Measurements from ENCODE around the gene PPT1. TPM values are rescaled to one million over a fixed set of nuclear protein-coding genes. Genes with fewer than 3 reads are reported as not detected.

Gene PPT1
- total and polyA plus RNA-seq, 2 of the 13 experiments (the other 11 are each of a cell fraction or from before 2014, with no cell fraction given): 129 TPM

DNA sequence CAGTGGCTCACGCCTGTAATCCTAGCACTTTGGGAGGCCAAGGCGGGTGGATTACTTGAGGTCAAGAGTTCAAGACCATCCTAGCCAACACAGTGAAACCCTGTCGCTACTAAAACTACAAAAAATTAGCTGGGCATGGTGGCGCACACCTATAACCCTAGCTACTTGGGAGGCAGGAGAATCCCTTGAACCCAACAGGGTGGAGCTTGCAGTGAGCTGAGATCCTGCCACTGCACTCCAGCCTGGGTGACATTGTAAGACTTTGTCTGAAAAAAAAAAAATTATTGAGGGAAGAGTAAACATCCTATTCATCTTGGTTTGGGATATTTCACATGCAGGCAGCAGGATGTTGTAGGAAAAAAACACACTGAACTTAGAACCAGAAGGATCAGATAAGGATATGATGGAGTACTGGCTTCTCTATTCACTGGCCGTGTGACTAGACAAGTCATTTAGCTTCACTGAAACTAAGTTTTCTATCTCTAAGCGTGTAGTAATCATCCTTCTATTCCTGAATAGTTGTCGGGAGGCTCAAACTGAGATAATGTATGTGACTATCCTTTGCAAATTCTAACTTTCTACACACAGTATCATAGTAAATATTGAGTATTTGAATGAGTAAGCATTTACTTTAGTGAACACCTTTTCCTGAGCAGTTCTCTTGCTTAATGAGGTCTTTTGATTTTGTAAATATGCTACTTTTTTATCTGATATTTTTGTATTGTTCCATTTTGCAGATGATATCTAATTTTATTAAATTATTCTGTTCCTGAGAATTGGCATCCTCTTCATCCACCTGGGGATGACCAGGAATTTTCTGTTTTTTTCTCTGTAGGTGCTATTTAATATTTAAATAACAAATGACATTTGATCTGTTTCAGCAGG, 38.4 kb downstream of the PPT1 start (continued):
- TF ChIP-seq BRD4 (CRISPR knock-in tag; IDR thresholded peaks at IDR 0.05): no peak
- peak; percentile 76 for TF ChIP-seq FOXA3 (CRISPR knock-in tag; IDR thresholded peaks at IDR 0.05)
- TF ChIP-seq ZNF678 (CRISPR knock-in tag; IDR thresholded peaks at IDR 0.05): no peak
- TF ChIP-seq, protein P1, sequence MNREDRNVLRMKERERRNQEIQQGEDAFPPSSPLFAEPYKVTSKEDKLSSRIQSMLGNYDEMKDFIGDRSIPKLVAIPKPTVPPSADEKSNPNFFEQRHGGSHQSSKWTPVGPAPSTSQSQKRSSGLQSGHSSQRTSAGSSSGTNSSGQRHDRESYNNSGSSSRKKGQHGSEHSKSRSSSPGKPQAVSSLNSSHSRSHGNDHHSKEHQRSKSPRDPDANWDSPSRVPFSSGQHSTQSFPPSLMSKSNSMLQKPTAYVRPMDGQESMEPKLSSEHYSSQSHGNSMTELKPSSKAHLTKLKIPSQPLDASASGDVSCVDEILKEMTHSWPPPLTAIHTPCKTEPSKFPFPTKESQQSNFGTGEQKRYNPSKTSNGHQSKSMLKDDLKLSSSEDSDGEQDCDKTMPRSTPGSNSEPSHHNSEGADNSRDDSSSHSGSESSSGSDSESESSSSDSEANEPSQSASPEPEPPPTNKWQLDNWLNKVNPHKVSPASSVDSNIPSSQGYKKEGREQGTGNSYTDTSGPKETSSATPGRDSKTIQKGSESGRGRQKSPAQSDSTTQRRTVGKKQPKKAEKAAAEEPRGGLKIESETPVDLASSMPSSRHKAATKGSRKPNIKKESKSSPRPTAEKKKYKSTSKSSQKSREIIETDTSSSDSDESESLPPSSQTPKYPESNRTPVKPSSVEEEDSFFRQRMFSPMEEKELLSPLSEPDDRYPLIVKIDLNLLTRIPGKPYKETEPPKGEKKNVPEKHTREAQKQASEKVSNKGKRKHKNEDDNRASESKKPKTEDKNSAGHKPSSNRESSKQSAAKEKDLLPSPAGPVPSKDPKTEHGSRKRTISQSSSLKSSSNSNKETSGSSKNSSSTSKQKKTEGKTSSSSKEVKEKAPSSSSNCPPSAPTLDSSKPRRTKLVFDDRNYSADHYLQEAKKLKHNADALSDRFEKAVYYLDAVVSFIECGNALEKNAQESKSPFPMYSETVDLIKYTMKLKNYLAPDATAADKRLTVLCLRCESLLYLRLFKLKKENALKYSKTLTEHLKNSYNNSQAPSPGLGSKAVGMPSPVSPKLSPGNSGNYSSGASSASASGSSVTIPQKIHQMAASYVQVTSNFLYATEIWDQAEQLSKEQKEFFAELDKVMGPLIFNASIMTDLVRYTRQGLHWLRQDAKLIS (CRISPR knock-in tag; IDR thresholded peaks at IDR 0.05): no peak
- no peak for TF ChIP-seq ZNF24 (IDR thresholded peaks at IDR 0.05)
- no peak for TF ChIP-seq TOE1 (CRISPR knock-in tag; IDR thresholded peaks at IDR 0.05)
- TF ChIP-seq SRSF1 (optimal IDR thresholded peaks at IDR 0.05; ENCODE audit: low read depth, low read length): no peak
- no peak for TF ChIP-seq TOPORS (CRISPR knock-in tag; IDR thresholded peaks at IDR 0.05)
- TF ChIP-seq ZNF567 (CRISPR knock-in tag; IDR thresholded peaks at IDR 0.05; ENCODE audit: borderline replicate concordance): no peak
- TF ChIP-seq, protein P2, sequence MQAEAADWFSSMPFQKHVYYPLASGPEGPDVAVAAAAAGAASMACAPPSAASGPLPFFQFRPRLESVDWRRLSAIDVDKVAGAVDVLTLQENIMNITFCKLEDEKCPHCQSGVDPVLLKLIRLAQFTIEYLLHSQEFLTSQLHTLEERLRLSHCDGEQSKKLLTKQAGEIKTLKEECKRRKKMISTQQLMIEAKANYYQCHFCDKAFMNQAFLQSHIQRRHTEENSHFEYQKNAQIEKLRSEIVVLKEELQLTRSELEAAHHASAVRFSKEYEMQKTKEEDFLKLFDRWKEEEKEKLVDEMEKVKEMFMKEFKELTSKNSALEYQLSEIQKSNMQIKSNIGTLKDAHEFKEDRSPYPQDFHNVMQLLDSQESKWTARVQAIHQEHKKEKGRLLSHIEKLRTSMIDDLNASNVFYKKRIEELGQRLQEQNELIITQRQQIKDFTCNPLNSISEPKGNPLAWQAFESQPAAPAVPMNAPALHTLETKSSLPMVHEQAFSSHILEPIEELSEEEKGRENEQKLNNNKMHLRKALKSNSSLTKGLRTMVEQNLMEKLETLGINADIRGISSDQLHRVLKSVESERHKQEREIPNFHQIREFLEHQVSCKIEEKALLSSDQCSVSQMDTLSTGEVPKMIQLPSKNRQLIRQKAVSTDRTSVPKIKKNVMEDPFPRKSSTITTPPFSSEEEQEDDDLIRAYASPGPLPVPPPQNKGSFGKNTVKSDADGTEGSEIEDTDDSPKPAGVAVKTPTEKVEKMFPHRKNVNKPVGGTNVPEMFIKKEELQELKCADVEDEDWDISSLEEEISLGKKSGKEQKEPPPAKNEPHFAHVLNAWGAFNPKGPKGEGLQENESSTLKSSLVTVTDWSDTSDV (CRISPR knock-in tag; IDR thresholded peaks at IDR 0.05): no peak
- TF ChIP-seq TSC22D2 (CRISPR knock-in tag; IDR thresholded peaks at IDR 0.05; ENCODE audit: borderline replicate concordance): no peak
- no peak for TF ChIP-seq IKZF1 (IDR thresholded peaks at IDR 0.05)
- TF ChIP-seq, protein P3, sequence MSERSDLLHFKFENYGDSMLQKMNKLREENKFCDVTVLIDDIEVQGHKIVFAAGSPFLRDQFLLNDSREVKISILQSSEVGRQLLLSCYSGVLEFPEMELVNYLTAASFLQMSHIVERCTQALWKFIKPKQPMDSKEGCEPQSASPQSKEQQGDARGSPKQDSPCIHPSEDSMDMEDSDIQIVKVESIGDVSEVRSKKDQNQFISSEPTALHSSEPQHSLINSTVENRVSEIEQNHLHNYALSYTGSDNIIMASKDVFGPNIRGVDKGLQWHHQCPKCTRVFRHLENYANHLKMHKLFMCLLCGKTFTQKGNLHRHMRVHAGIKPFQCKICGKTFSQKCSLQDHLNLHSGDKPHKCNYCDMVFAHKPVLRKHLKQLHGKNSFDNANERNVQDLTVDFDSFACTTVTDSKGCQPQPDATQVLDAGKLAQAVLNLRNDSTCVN (CRISPR knock-in tag; IDR thresholded peaks at IDR 0.05; ENCODE audit: borderline replicate concordance): no peak
- TF ChIP-seq DRAP1 (CRISPR knock-in tag; IDR thresholded peaks at IDR 0.05): no peak
- TF ChIP-seq HIVEP1 (CRISPR knock-in tag; IDR thresholded peaks at IDR 0.05): no peak
- TF ChIP-seq ZNF780A (CRISPR knock-in tag; IDR thresholded peaks at IDR 0.05): no peak
- TF ChIP-seq DNMT3B (CRISPR knock-in tag; conservative IDR thresholded peaks at IDR 0.05): no peak
- no peak for TF ChIP-seq PRDM10 (CRISPR knock-in tag; IDR thresholded peaks at IDR 0.05; ENCODE audit: low read depth)
